ENCODE data around the gene CCDC110.

GRCh38 chr4:185463541-185463940, 8.0 kb downstream of the CCDC110 start:
- TF ChIP-seq CTCF (IDR thresholded peaks at IDR 0.05) (no peak), POLR2A (IDR thresholded peaks at IDR 0.05) (no peak)

All from testis (tissue), 2 donors.